NCI-H1694 treated with DMSO at 0.1 percent for 48 hours (cell line): ENCODE results near the gene PHF13.
"Not testable (repeated sequence)": the region's sequence is repeated elsewhere in the genome, so short reads cannot be mapped to it uniquely, and the experiment has no call there.

Source experiments
- DNase-seq: peaks from one replicate; lab custom pipeline; 2025; lab: John Stamatoyannopoulos, UW

Gene PHF13

GRCh38 chr1:6660415-6661049, 47.0 kb downstream of the PHF13 start:
- no peak for DNase-seq

GRCh38 chr1:6662468-6662867, 48.9 kb downstream of the PHF13 start:
- not testable (repeated sequence) for DNase-seq

GRCh38 chr1:6666696-6667095, 53.2 kb downstream of the PHF13 start:
- no peak for DNase-seq

GRCh38 chr1:6667139-6667538, 53.6 kb downstream of the PHF13 start:
- DNase-seq: no peak

GRCh38 chr1:6668503-6668902, 55.0 kb downstream of the PHF13 start:
- no peak for DNase-seq

- no peak for DNase-seq
Measured at GRCh38 chr1:6672558-6672957, 59.0 kb downstream of the PHF13 start.
